PC-3 (cell line): ENCODE measurements around the gene SDK2.

Source experiments
- EZH2 ChIP-seq: fragments of 300-600 bp; sonication (generic); IDR thresholded peaks from one replicate; pipeline ENCODE4 v1.6.1; 2017; ENCODE audit warnings: antibody characterized with exemption, mild to moderate bottlenecking, low read length; ENCODE audit not compliant: unreplicated experiment
- EZH2phosphoT487 ChIP-seq: fragments of 300-600 bp; sonication (generic); IDR thresholded peaks from 2 replicates; pipeline ENCODE4 v1.6.1; 2018; ENCODE audit warnings: mild to moderate bottlenecking, antibody characterized with exemption, low read length, borderline replicate concordance
- TF ChIP-seq, protein P1 (sequence below): fragments of 300-600 bp; sonication (generic); conservative IDR thresholded peaks from 2 replicates; pipeline ENCODE4 v1.5.1; 2017; ENCODE audit warnings: antibody characterized with exemption, low read depth, mild to moderate bottlenecking, low read length

DNA sequence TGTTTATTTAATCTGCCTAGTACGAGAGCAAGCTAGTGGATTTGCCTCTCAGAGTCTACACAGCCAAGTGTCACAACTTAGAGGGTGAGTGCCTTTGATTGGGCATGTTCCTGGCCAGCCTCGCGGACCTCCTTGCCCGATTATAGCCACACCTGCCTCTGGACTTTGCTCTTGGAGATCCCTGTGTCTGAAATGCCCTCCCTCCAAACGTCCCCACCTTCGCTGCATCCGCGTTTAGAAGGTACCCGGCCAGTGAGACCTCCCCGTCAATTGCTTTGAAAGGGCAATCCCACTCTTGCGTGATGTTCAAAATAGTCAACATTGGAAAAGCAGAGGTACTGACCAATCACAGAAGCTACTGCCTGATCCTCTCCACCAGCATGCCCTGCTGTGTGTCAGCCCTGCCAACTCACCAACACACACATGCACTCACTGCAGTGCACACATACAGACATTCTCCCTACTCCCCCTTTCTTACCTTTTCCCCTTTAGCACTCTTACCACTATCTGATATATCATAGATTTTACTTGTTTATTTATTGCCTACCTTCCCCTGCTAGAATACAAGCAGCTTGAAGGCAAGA lies 6.5 kb upstream of the SDK2 start:
- TF ChIP-seq EZH2 (no peak), EZH2phosphoT487 (no peak)
- TF ChIP-seq, protein P1, sequence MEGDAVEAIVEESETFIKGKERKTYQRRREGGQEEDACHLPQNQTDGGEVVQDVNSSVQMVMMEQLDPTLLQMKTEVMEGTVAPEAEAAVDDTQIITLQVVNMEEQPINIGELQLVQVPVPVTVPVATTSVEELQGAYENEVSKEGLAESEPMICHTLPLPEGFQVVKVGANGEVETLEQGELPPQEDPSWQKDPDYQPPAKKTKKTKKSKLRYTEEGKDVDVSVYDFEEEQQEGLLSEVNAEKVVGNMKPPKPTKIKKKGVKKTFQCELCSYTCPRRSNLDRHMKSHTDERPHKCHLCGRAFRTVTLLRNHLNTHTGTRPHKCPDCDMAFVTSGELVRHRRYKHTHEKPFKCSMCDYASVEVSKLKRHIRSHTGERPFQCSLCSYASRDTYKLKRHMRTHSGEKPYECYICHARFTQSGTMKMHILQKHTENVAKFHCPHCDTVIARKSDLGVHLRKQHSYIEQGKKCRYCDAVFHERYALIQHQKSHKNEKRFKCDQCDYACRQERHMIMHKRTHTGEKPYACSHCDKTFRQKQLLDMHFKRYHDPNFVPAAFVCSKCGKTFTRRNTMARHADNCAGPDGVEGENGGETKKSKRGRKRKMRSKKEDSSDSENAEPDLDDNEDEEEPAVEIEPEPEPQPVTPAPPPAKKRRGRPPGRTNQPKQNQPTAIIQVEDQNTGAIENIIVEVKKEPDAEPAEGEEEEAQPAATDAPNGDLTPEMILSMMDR: no peak
